AG10803 (cell line): Measurements from ENCODE around the gene ATP5F1D.

Experiments
- DNase-seq: peaks from one replicate; pipeline ENCODE4 v3.0.0; 2010; ENCODE audit warnings: low read depth
- H3K4me3 ChIP-seq: 2 replicates; pipeline ENCODE4 v1.5.1; 2011; ENCODE audit warnings: mild to moderate bottlenecking, low read length, control low read depth
- CTCF ChIP-seq: conservative IDR thresholded peaks from 2 replicates; pipeline ENCODE4 v1.5.1; 2011; ENCODE audit warnings: mild to moderate bottlenecking, low read length, control low read depth, inconsistent platforms

The ATP5F1D gene

GRCh38 chr19:1230783-1231489, 10.6 kb upstream of the ATP5F1D start:
- no peak for DNase-seq
- no peak for TF ChIP-seq CTCF
- no peak overlapping the region for H3K4me3 ChIP-seq

GRCh38 chr19:1231729-1232637, 9.6 kb upstream of the ATP5F1D start:
- DNase-seq, result no peak
- no peak for TF ChIP-seq CTCF
- H3K4me3 ChIP-seq, result no peak overlapping the region

GRCh38 chr19:1232652-1233072, 8.9 kb upstream of the ATP5F1D start:
- DNase-seq, result no peak
- TF ChIP-seq CTCF, result no peak
- H3K4me3 ChIP-seq, result no peak overlapping the region

- no peak for DNase-seq
- no peak overlapping the region for H3K4me3 ChIP-seq
- no peak for TF ChIP-seq CTCF
These were observed 8.4 kb upstream of the ATP5F1D start for GRCh38 chr19:1233115-1233667.

GRCh38 chr19:1234051-1234954, 7.2 kb upstream of the ATP5F1D start:
- no peak for TF ChIP-seq CTCF
- no peak for DNase-seq
- no peak overlapping the region for H3K4me3 ChIP-seq

- TF ChIP-seq CTCF, result no peak
- DNase-seq, result no peak
- no peak overlapping the region for H3K4me3 ChIP-seq
These were observed 6.6 kb upstream of the ATP5F1D start for GRCh38 chr19:1234955-1235380.
